ENCODE results near the gene PDZRN4.
A peak's percentile ranks its signal among the peaks of the same experiment; 100 is the strongest.

Gene PDZRN4

GRCh38 chr12:41596190-41596589, 408.1 kb downstream of the PDZRN4 start:
- TF ChIP-seq YY1 (IDR thresholded peaks at IDR 0.05; ENCODE audit: low read depth) (no peak), CREB1 (IDR thresholded peaks at IDR 0.05; ENCODE audit: low read depth) (no peak), EP300 (IDR thresholded peaks at IDR 0.05; ENCODE audit: borderline replicate concordance) (no peak), EGR1 (IDR thresholded peaks at IDR 0.05) (no peak), REST (IDR thresholded peaks at IDR 0.05; ENCODE audit: low read depth) (no peak), TEAD4 (IDR thresholded peaks at IDR 0.05) (no peak), NFIC (IDR thresholded peaks at IDR 0.05) (no peak), CEBPB (IDR thresholded peaks at IDR 0.05) (no peak), TCF12 (IDR thresholded peaks at IDR 0.05; ENCODE audit: low read depth) (no peak), ZBTB7A (IDR thresholded peaks at IDR 0.05; ENCODE audit: low read depth) (no peak), TAF1 (IDR thresholded peaks at IDR 0.05; ENCODE audit: low read depth) (no peak), RAD21 (IDR thresholded peaks at IDR 0.05; ENCODE audit: low read depth) (no peak), FOXM1 (IDR thresholded peaks at IDR 0.05; ENCODE audit: borderline replicate concordance, low read depth) (no peak), MAX (IDR thresholded peaks at IDR 0.05) (no peak), USF1 (IDR thresholded peaks at IDR 0.05) (no peak)

- TF ChIP-seq EGR1 (IDR thresholded peaks at IDR 0.05), result no peak
- no peak for TF ChIP-seq ZBTB7A (IDR thresholded peaks at IDR 0.05; ENCODE audit: low read depth)
- 0 out of 2 replicates have a peak, but pooled peaks have one; percentile 59 for TF ChIP-seq CEBPB (IDR thresholded peaks at IDR 0.05)
- no peak for TF ChIP-seq REST (IDR thresholded peaks at IDR 0.05; ENCODE audit: low read depth)
- no peak for TF ChIP-seq NFIC (IDR thresholded peaks at IDR 0.05)
Observed at GRCh38 chr12:41604830-41605229, 416.7 kb downstream of the PDZRN4 start.

- TF ChIP-seq RAD21 (IDR thresholded peaks at IDR 0.05; ENCODE audit: low read depth) (no peak), EP300 (IDR thresholded peaks at IDR 0.05; ENCODE audit: borderline replicate concordance) (no peak), TAF1 (IDR thresholded peaks at IDR 0.05; ENCODE audit: low read depth) (no peak), USF1 (IDR thresholded peaks at IDR 0.05) (no peak), ZBTB7A (IDR thresholded peaks at IDR 0.05; ENCODE audit: low read depth) (no peak), CREB1 (IDR thresholded peaks at IDR 0.05; ENCODE audit: low read depth) (no peak), REST (IDR thresholded peaks at IDR 0.05; ENCODE audit: low read depth) (no peak), TCF12 (IDR thresholded peaks at IDR 0.05; ENCODE audit: low read depth) (no peak)
Observed at GRCh38 chr12:41605545-41606305, 417.6 kb downstream of the PDZRN4 start.

GRCh38 chr12:41606468-41607445, 418.6 kb downstream of the PDZRN4 start:
- TF ChIP-seq NFIC (IDR thresholded peaks at IDR 0.05) (no peak), RAD21 (IDR thresholded peaks at IDR 0.05; ENCODE audit: low read depth) (no peak), ZBTB7A (IDR thresholded peaks at IDR 0.05; ENCODE audit: low read depth) (no peak), TCF12 (IDR thresholded peaks at IDR 0.05; ENCODE audit: low read depth) (no peak), REST (IDR thresholded peaks at IDR 0.05; ENCODE audit: low read depth) (no peak), USF1 (IDR thresholded peaks at IDR 0.05) (no peak), MAX (IDR thresholded peaks at IDR 0.05) (no peak), EP300 (IDR thresholded peaks at IDR 0.05; ENCODE audit: borderline replicate concordance) (no peak), TEAD4 (IDR thresholded peaks at IDR 0.05) (no peak), CEBPB (IDR thresholded peaks at IDR 0.05) (no peak), TAF1 (IDR thresholded peaks at IDR 0.05; ENCODE audit: low read depth) (no peak), YY1 (IDR thresholded peaks at IDR 0.05; ENCODE audit: low read depth) (no peak), EGR1 (IDR thresholded peaks at IDR 0.05) (no peak), FOXM1 (IDR thresholded peaks at IDR 0.05; ENCODE audit: borderline replicate concordance, low read depth) (no peak), CREB1 (IDR thresholded peaks at IDR 0.05; ENCODE audit: low read depth) (no peak)
